Natural killer cell (primary cell): ENCODE measurements around the gene MAMDC4. TPM values are rescaled to one million over a fixed set of nuclear protein-coding genes. Genes with fewer than 3 reads are reported as not detected.

Experiments used
- ATAC-seq, 3 donors: fragments of 150-1000 bp in 2 of 3; fragments of 200-7000 bp in 1 of 3; cut with Tn5 transposase; 1 replicate in 1 of 3; 2 replicates in 2 of 3; pipeline ENCODE4 v1.10.0; 2021; ENCODE audit warnings: mild to moderate bottlenecking in 2 of 3, moderate library complexity in 2 of 3
- DNase-seq, 2 donors: peaks; one replicate each; pipeline versions ENCODE4 v3.0.0 to v3.0.0-alpha.2; 2013 to 2021; ENCODE audit warnings: mixed read lengths in 1 of 2
- H3K27ac ChIP-seq: one replicate; pipeline ENCODE4 v1.5.1; 2013; ENCODE audit warnings: mild to moderate bottlenecking, low read length
- H3K27me3 ChIP-seq: one replicate; pipeline ENCODE4 v1.6.1; 2013; ENCODE audit warnings: low read length; ENCODE audit not compliant: control insufficient read depth, insufficient read depth
- H3K36me3 ChIP-seq: one replicate; pipeline ENCODE4 v1.6.1; 2013; ENCODE audit warnings: low read length; ENCODE audit not compliant: control insufficient read depth, insufficient read depth
- H3K4me1 ChIP-seq: one replicate; pipeline ENCODE4 v1.6.1; 2013; ENCODE audit warnings: low read length; ENCODE audit not compliant: control insufficient read depth, insufficient read depth
- H3K4me3 ChIP-seq: one replicate; pipeline ENCODE4 v1.5.1; 2013; ENCODE audit warnings: low read length
- H3K9me3 ChIP-seq: one replicate; pipeline ENCODE4 v1.6.1; 2013; ENCODE audit warnings: low read length; ENCODE audit not compliant: control insufficient read depth, insufficient read depth
- H3K27ac Mint-ChIP-seq, 2 donors: one replicate each; pipeline ENCODE4 v1.8.0; 2022; ENCODE audit warnings: mild to moderate bottlenecking in 2 of 2, mixed read lengths in 2 of 2, moderate library complexity in 1 of 2
- H3K27me3 Mint-ChIP-seq, 2 donors: one replicate each; pipeline ENCODE4 v1.8.0; 2022; ENCODE audit warnings: low read depth in 2 of 2, mixed read lengths in 2 of 2
- H3K36me3 Mint-ChIP-seq: one replicate; pipeline ENCODE4 v1.8.0; 2022; ENCODE audit warnings: mixed read lengths
- H3K4me1 Mint-ChIP-seq, 2 donors: one replicate each; pipeline ENCODE4 v1.8.0; 2022; ENCODE audit warnings: mixed read lengths in 2 of 2
- H3K4me3 Mint-ChIP-seq: one replicate; pipeline ENCODE4 v1.8.0; 2022; ENCODE audit warnings: mild to moderate bottlenecking, moderate library complexity, mixed read lengths
- H3K9me3 Mint-ChIP-seq, 2 donors: one replicate each; pipeline ENCODE4 v1.8.0; 2022; ENCODE audit warnings: mixed read lengths in 2 of 2
- CTCF ChIP-seq: fragments of 200-600 bp; IDR thresholded peaks from one replicate; pipeline ENCODE4 v1.8.0; 2022; ENCODE audit warnings: antibody characterized with exemption
- whole genome bisulfite sequencing: methylation state at CpG from one replicate; pipeline ENCODE4 v1.1.7; 2013; ENCODE audit warnings: missing lambda C conversion rate; ENCODE audit not compliant: insufficient coverage; 5-methylcytosine and 5-hydroxymethylcytosine counted together
- intact Hi-C: fragments of 100-400 bp; cut with micrococcal nuclease; formaldehyde crosslinking; loops from one replicate; pipeline ENCODE4 v1.14.2; 2022
- total RNA-seq, 4 donors: library from RNA; stranded (reverse); fragments of 120-200 nt in 1 of 4; gene quantifications; one replicate each; pipeline versions ENCODE4 v1.2.3 to v1.2.4, GENCODE V29; 2013 to 2022

The MAMDC4 gene
- total RNA-seq, 3 donors from 2014 or later (not counting 1 experiment from before 2014, with no cell fraction given) = 4.6 to 6.5 (median 5.8) TPM

- Histone ChIP-seq H3K4me3 (no peak overlapping the region), H3K4me1 (peaks cover 19% of the 10 kb centered on the region), H3K27ac (no peak overlapping the region), H3K9me3 (no peaks in the 10 kb centered on the region), H3K36me3 (peaks cover 11% of the 10 kb centered on the region), H3K27me3 (no peaks in the 10 kb centered on the region)
- Mint-ChIP-seq H3K27ac (no peak overlapping the region), H3K36me3 (no peaks in the 10 kb centered on the region), H3K9me3 (no peaks in the 10 kb centered on the region), H3K4me3 (no peak overlapping the region), H3K27me3 (no peaks in the 10 kb centered on the region), H3K4me1 (peaks cover 7 to 16% of the 10 kb centered on the region in 2 donors)
- DNase-seq (no peak), ATAC-seq (no peak)
- TF ChIP-seq CTCF = no peak
- WGBS = 92% methylated on average over 29 of the region's 29 CpGs
- intact Hi-C loops = no loop called here
Measured at GRCh38 chr9:136838314-136839228, 13.6 kb upstream of the MAMDC4 start.

- H3K27me3 Mint-ChIP-seq = no peaks in the 10 kb centered on the region
- Histone ChIP-seq H3K9me3 (no peaks in the 10 kb centered on the region), H3K27ac (no peak overlapping the region), H3K36me3 (peaks cover 11% of the 10 kb centered on the region), H3K4me3 (no peak overlapping the region), H3K4me1 (peaks cover 27% of the 10 kb centered on the region), H3K27me3 (no peaks in the 10 kb centered on the region)
- no peaks in the 10 kb centered on the region for H3K36me3 Mint-ChIP-seq
- 94% methylated on average over 36 of the region's 36 CpGs for WGBS
- H3K27ac Mint-ChIP-seq = peak overlapping the region in 1 of 2 donors; percentile 2
- intact Hi-C loops = loop anchor here (5.0 to 10.0 kb wide), 3 partner anchors 32 to 305 kb away; partner anchors contain the start of gene RABL6
- DNase-seq = no peak
- H3K9me3 Mint-ChIP-seq = no peaks in the 10 kb centered on the region
- peak overlapping the region; percentile 51 for H3K4me3 Mint-ChIP-seq
- TF ChIP-seq CTCF = no peak
- no peak for ATAC-seq
- peaks cover 11 to 20% of the 10 kb centered on the region in 2 donors for H3K4me1 Mint-ChIP-seq
Measured at GRCh38 chr9:136839229-136840139, 12.7 kb upstream of the MAMDC4 start.

- peaks cover 11 to 20% of the 10 kb centered on the region in 2 donors for H3K4me1 Mint-ChIP-seq
- DNase-seq = no peak
Measured at GRCh38 chr9:136840140-136840876, 11.8 kb upstream of the MAMDC4 start.

More at GRCh38 chr9:136840140-136840876, 11.8 kb upstream of the MAMDC4 start:
- H3K36me3 ChIP-seq = peaks cover 13% of the 10 kb centered on the region
- ATAC-seq = no peak
- H3K36me3 Mint-ChIP-seq = no peaks in the 10 kb centered on the region
- H3K9me3 ChIP-seq = no peaks in the 10 kb centered on the region
- no peaks in the 10 kb centered on the region for H3K9me3 Mint-ChIP-seq
- H3K27me3 Mint-ChIP-seq = no peaks in the 10 kb centered on the region
- H3K4me1 ChIP-seq = peaks cover 31% of the 10 kb centered on the region
- no peak overlapping the region for H3K27ac ChIP-seq
- H3K27me3 ChIP-seq = peaks cover 3% of the 10 kb centered on the region
- H3K4me3 Mint-ChIP-seq = peak overlapping the region; percentile 51
- TF ChIP-seq CTCF = no peak
- intact Hi-C loops = loop anchor here (5.0 to 10.0 kb wide), 3 partner anchors 33 to 306 kb away; partner anchors contain the start of gene RABL6
- H3K27ac Mint-ChIP-seq = peak overlapping the region in 1 of 2 donors; percentile 2
- WGBS = 93% methylated on average over 32 of the region's 32 CpGs
- no peak overlapping the region for H3K4me3 ChIP-seq
